NCI-H82 treated with DMSO at 0.1 percent for 48 hours (cell line): ENCODE results near the gene OR2T6.
A peak's percentile ranks its signal among the peaks of the same experiment; 100 is the strongest.
"Not testable (repeated sequence)": the region's sequence is repeated elsewhere in the genome, so short reads cannot be mapped to it uniquely, and the experiment has no call there.

Experiments used
- DNase-seq: peaks from one replicate; lab custom pipeline; 2025; ENCODE audit not compliant: unreplicated experiment; lab: John Stamatoyannopoulos, UW

The OR2T6 gene

GRCh38 chr1:248375446-248375845 is at the start of gene OR2T6:
Gene OR2T6 (plus strand): TSS chr1:248375746. CDS start chr1:248387609, 11,863 bp downstream.
- DNase-seq, result no peak

- DNase-seq, result no peak
Observed at GRCh38 chr1:248343451-248343850, 32.1 kb upstream of the OR2T6 start.

GRCh38 chr1:248348475-248348874 is 27.1 kb upstream of the OR2T6 start, which contains the start of gene OR14C36:
Gene OR14C36 (plus strand): TSS chr1:248348775. CDS start chr1:248348775, 0 bp downstream.
- DNase-seq, result no peak

- no peak for DNase-seq
Observed at GRCh38 chr1:248359415-248359814, 16.1 kb upstream of the OR2T6 start.

GRCh38 chr1:248361121-248361715 is 14.3 kb upstream of the OR2T6 start, which contains the start of gene OR2T4:
Gene OR2T4 (plus strand): TSS chr1:248361665. CDS start chr1:248361665, 0 bp downstream.
- DNase-seq, result no peak

- no peak for DNase-seq
Observed at GRCh38 chr1:248366609-248367008, 8.9 kb upstream of the OR2T6 start.

GRCh38 chr1:248372394-248372793 is 3.2 kb upstream of the OR2T6 start:
- no peak for DNase-seq

- DNase-seq, result no peak
Observed at GRCh38 chr1:248373761-248374160, 1.8 kb upstream of the OR2T6 start.

GRCh38 chr1:248376916-248377315 is 1.4 kb downstream of the OR2T6 start:
- DNase-seq, result no peak

- no peak for DNase-seq
Observed at GRCh38 chr1:248380854-248381253, 5.3 kb downstream of the OR2T6 start.

- DNase-seq, result no peak
Observed at GRCh38 chr1:248388426-248388825, 12.9 kb downstream of the OR2T6 start.

- no peak for DNase-seq
Observed at GRCh38 chr1:248393050-248393449, 17.5 kb downstream of the OR2T6 start.

- no peak for DNase-seq
Observed at GRCh38 chr1:248402748-248403147, 27.2 kb downstream of the OR2T6 start, which contains the start of gene OR2T1. Gene OR2T1 (plus strand): TSS chr1:248403048. CDS start chr1:248406148, 3,100 bp downstream.

- DNase-seq, result peak; percentile 6
Observed at GRCh38 chr1:248404024-248404423, 28.5 kb downstream of the OR2T6 start.

GRCh38 chr1:248406721-248407692 is 31.5 kb downstream of the OR2T6 start:
- no peak for DNase-seq

GRCh38 chr1:248416226-248416625 is 40.7 kb downstream of the OR2T6 start:
- DNase-seq, result no peak

- DNase-seq, result no peak
Observed at GRCh38 chr1:248417854-248418253, 42.3 kb downstream of the OR2T6 start.

GRCh38 chr1:248421384-248421783 is 45.8 kb downstream of the OR2T6 start:
- DNase-seq, result no peak

- DNase-seq, result not testable (repeated sequence)
Observed at GRCh38 chr1:248427526-248428191, 52.1 kb downstream of the OR2T6 start.

- not testable (repeated sequence) for DNase-seq
Observed at GRCh38 chr1:248428192-248428533, 52.6 kb downstream of the OR2T6 start.

- not testable (repeated sequence) for DNase-seq
Observed at GRCh38 chr1:248431683-248432082, 56.1 kb downstream of the OR2T6 start.
